HepG2 (cell line): ENCODE results near the gene SPRYD4. TPM values are rescaled to one million over a fixed set of nuclear protein-coding genes. Genes with fewer than 3 reads are reported as not detected.

Experiments used
- ATAC-seq: fragments of 200-7000 bp; cut with Tn5 transposase; 3 replicates; pipeline ENCODE4 v1.9.1; 2020; ENCODE audit warnings: mild to moderate bottlenecking, moderate library complexity
- BruUV-seq: library from RNA; stranded (reverse); fragments of 400-500 nt; replicated peaks from 2 replicates; lab custom pipeline; 2021; lab: Mats Ljungman, UMichigan
- CTCF ChIA-PET: fragments of 300-600 bp; formaldehyde crosslinking; extraction: SDS; loops from one replicate; lab custom pipeline; 2021; ENCODE audit warnings: low total read pairs, inconsistent platforms, low intra/inter-chr PET ratio; lab: Yijun Ruan, JAX
- POLR2A ChIA-PET: fragments of 350-600 bp; sonication (Branson Sonifier 250); formaldehyde crosslinking; loops from one replicate; lab custom pipeline; 2020; ENCODE audit warnings: antibody characterized with exemption, inconsistent platforms; lab: Yijun Ruan, JAX
- DNase-seq: peaks from one replicate; pipeline ENCODE4 v3.0.0-alpha.2; 2015; ENCODE audit warnings: low spot score
- FAIRE-seq: peaks from 3 replicates; lab custom pipeline; 2011; peaks lifted over from hg19 to GRCh38; lab: Jason Lieb, UNC
- H2AFZ ChIP-seq: one replicate; pipeline ENCODE4 v1.6.1; 2011; ENCODE audit warnings: low read length, inconsistent platforms
- H3K27ac ChIP-seq: fragments of 300-600 bp; 3 replicates; pipeline ENCODE4 v1.8.0; 2011; ENCODE audit warnings: mixed run types, mild to moderate bottlenecking, mixed read lengths, low read length, inconsistent platforms; ENCODE audit not compliant: insufficient read depth; ENCODE audit errors: extremely low read length
- H3K27me3 ChIP-seq, 2 experiments: fragments of 200-600 bp in 1 of 2; 2 replicates in 1 of 2; 3 replicates in 1 of 2; pipeline versions ENCODE4 v1.6.0 to v1.8.0; 2011; ENCODE audit warnings: low read length in 2 of 2, mild to moderate bottlenecking in 2 of 2, moderate library complexity in 2 of 2, inconsistent platforms in 1 of 2; ENCODE audit not compliant: insufficient read depth in 2 of 2, control insufficient read depth in 1 of 2
- H3K36me3 ChIP-seq, 2 experiments: fragments of 200-600 bp in 1 of 2; replicated peaks in 1 of 2; 2 replicates in 1 of 2; 3 replicates in 1 of 2; pipeline versions ENCODE4 v1.5.1 to v1.8.0; 2011; ENCODE audit warnings: low read length in 2 of 2, inconsistent platforms in 1 of 2; ENCODE audit not compliant: insufficient read depth in 2 of 2, control insufficient read depth in 1 of 2
- H3K4me1 ChIP-seq: 2 replicates; pipeline ENCODE4 v1.5.1; 2012; ENCODE audit warnings: low read length, inconsistent platforms; ENCODE audit not compliant: insufficient read depth
- H3K4me2 ChIP-seq: 2 replicates; pipeline ENCODE4 v1.6.0; 2011; ENCODE audit warnings: low read depth, low read length, inconsistent platforms
- H3K4me3 ChIP-seq, 3 experiments: fragments of 200-600 bp in 1 of 3; sonication (generic), shearing (Covaris generic) in 1 of 3; replicated peaks in 1 of 3; 2 replicates each; pipeline ENCODE4 v1.5.1; 2011 to 2016; ENCODE audit warnings: low read length in 3 of 3, inconsistent platforms in 2 of 3, low read depth in 2 of 3, mild to moderate bottlenecking in 2 of 3, control low read depth in 1 of 3, mixed read lengths in 1 of 3; ENCODE audit not compliant: insufficient read depth in 1 of 3
- H3K79me2 ChIP-seq: one replicate; pipeline ENCODE4 v1.6.1; 2011; ENCODE audit warnings: low read length, inconsistent platforms; ENCODE audit not compliant: insufficient read depth
- H3K9ac ChIP-seq: 2 replicates; pipeline ENCODE4 v1.6.0; 2011; ENCODE audit warnings: mild to moderate bottlenecking, low read depth, low read length, inconsistent platforms; ENCODE audit not compliant: insufficient read depth
- H3K9me3 ChIP-seq: 2 replicates; pipeline ENCODE4 v1.5.1; 2012; ENCODE audit warnings: mild to moderate bottlenecking, low read length
- H4K20me1 ChIP-seq: 2 replicates; pipeline ENCODE4 v1.6.0; 2011; ENCODE audit warnings: inconsistent platforms, mild to moderate bottlenecking, low read length, moderate library complexity; ENCODE audit not compliant: insufficient read depth
- FOXM1 ChIP-seq: sonication (generic); formaldehyde crosslinking; IDR thresholded peaks from 2 replicates; pipeline ENCODE4 v1.5.0; 2020; ENCODE audit warnings: missing genetic modification reagents
- MBNL3 ChIP-seq: fragments of 250-450 bp; sonication (Bioruptor Pico); conservative IDR thresholded peaks from 2 replicates; pipeline ENCODE4 v1.8.0; 2022; ENCODE audit warnings: mild to moderate bottlenecking, inconsistent platforms
- NR1H2 ChIP-seq: sonication (generic); formaldehyde crosslinking; IDR thresholded peaks from 2 replicates; pipeline ENCODE4 v1.8.1; 2022; ENCODE audit warnings: low read depth, missing genetic modification reagents, borderline replicate concordance
- RBFOX2 ChIP-seq: fragments of 200-400 bp; formaldehyde crosslinking; IDR thresholded peaks from 2 replicates; pipeline ENCODE4 v1.6.1; 2017; ENCODE audit warnings: low read depth, mild to moderate bottlenecking, low read length
- TBL1XR1 ChIP-seq: fragments of 150-350 bp; IDR thresholded peaks from 2 replicates; pipeline ENCODE4 v1.6.1; 2014; ENCODE audit warnings: borderline replicate concordance, low read length; ENCODE audit not compliant: partially characterized antibody
- TEAD3 ChIP-seq: optimal IDR thresholded peaks from 2 replicates; pipeline ENCODE3; 2016; ENCODE audit warnings: borderline replicate concordance
- ZNF3 ChIP-seq: IDR thresholded peaks from 2 replicates; pipeline ENCODE4 v1.7.0; 2017; ENCODE audit warnings: inconsistent platforms
- ZNF337 ChIP-seq: sonication (generic); formaldehyde crosslinking; IDR thresholded peaks from 2 replicates; pipeline ENCODE4 v1.5.1; 2020; ENCODE audit warnings: missing genetic modification reagents, low read depth, mild to moderate bottlenecking, borderline replicate concordance
- ZNF431 ChIP-seq: sonication (generic); formaldehyde crosslinking; IDR thresholded peaks from 2 replicates; pipeline ENCODE4 v1.9.0; 2022; ENCODE audit warnings: missing genetic modification reagents, low read depth, mild to moderate bottlenecking, borderline replicate concordance
- WGBS: methylation state at CpG from one replicate; pipeline ENCODE4 v1.1.6; 2017; ENCODE audit warnings: low lambda C conversion rate; 5-methylcytosine and 5-hydroxymethylcytosine counted together
- in situ Hi-C: cut with HindIII; loops from 2 replicates; pipeline ENCODE4 v1.10.0; 2017; ENCODE audit warnings: low pct_unique_long_range_greater_than_20kb; ENCODE audit not compliant: extremely low pct_ligation_motif_present
- intact Hi-C: fragments of 100-400 bp; cut with micrococcal nuclease; formaldehyde crosslinking; loops from one replicate; pipeline ENCODE4 v1.10.0; 2022; ENCODE audit not compliant: unreplicated experiment
- polyA plus RNA-seq, 8 experiments: library from polyadenylated mRNA; depleted of rRNA in 3 of 8; stranded (reverse) in 7 of 8; unstranded in 1 of 8; fragments of >200 nt; fragmentation: Illumina TruSeq in 4 of 8; extraction: Trizol in 4 of 8; gene quantifications; 2 replicates each; pipeline versions ENCODE4 v1.2.1 to v1.2.3, GENCODE V29; 2011 to 2016; ENCODE audit warnings: low read depth in 4 of 8, missing spikeins in 1 of 8, mixed read lengths in 1 of 8; ENCODE audit not compliant: insufficient read depth in 1 of 8
- total RNA-seq, 5 experiments: library from RNA; depleted of rRNA; stranded (reverse); fragments of >200 nt; fragmentation: Illumina TruSeq; extraction: Trizol; gene quantifications; 2 replicates each; pipeline ENCODE4 v1.2.3, GENCODE V29; 2016; ENCODE audit warnings: low read depth in 1 of 5
- TF ChIP-seq, protein P1 (sequence below), 2 experiments: fragments of 450-650 bp in 1 of 2; sonication (generic) in 1 of 2; formaldehyde crosslinking in 1 of 2; IDR thresholded peaks; 2 replicates each; pipeline versions ENCODE4 v1.6.1 to v1.8.0; 2016 to 2022; ENCODE audit warnings: antibody characterized with exemption in 1 of 2, mild to moderate bottlenecking in 1 of 2, missing genetic modification reagents in 1 of 2
- TF ChIP-seq, protein P2 (sequence below): sonication (generic); formaldehyde crosslinking; IDR thresholded peaks from 2 replicates; pipeline ENCODE4 v1.5.0; 2020; ENCODE audit warnings: missing genetic modification reagents, mild to moderate bottlenecking, borderline replicate concordance
- TF ChIP-seq, protein P3 (sequence below): IDR thresholded peaks from 2 replicates; pipeline ENCODE4 v1.6.1; 2016; ENCODE audit warnings: missing genetic modification reagents, missing compliant biosample characterization

The SPRYD4 gene
- total and polyA plus RNA-seq, 2 of the 13 experiments (the other 11 are each of a cell fraction or from before 2014, with no cell fraction given): 3.9 to 4.5 TPM

DNA sequence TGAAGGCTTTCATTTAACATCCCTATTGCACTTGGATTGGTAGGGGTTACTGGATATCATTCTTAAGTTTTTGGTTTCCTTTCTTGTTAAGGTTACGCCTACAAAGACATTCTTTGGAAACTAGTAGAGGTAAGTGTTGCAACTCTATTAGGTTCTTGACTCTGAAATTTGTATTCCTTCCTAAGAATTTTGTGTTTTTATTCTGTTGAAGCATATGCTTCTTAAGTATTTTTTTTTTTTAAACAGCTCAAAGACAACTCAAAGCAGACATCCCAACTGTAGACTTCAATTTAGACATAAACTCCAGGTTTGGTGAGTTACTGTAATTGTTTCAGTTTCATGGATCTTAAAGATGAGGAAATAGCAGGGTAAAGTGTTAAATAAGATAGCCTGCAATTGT is 52.1 kb downstream of the SPRYD4 start:
- no peaks in the 10 kb centered on the region for H3K36me3 ChIP-seq
- DNase-seq (no peak), ATAC-seq (no peak), FAIRE-seq (no peak)
- BruUV-seq: no TSS peak
- no peaks in the 10 kb centered on the region for H4K20me1 ChIP-seq
- H3K9me3 ChIP-seq: no peaks in the 10 kb centered on the region
- in situ Hi-C loops: no loop called here
- no peaks in the 10 kb centered on the region for H3K79me2 ChIP-seq
- H3K27me3 ChIP-seq: no peaks in the 10 kb centered on the region; a peak in 1 of 5 replicates
- H3K9ac ChIP-seq: no peak overlapping the region
- 0 out of 2 replicates have a peak overlapping the region, but pooled peaks have one; percentile 75 for H3K4me2 ChIP-seq
- 74% methylated on average over 1 of the region's 1 CpG for WGBS
- no peak overlapping the region for H2AFZ ChIP-seq
- POLR2A ChIA-PET: no interaction called here
- no peak overlapping the region for H3K27ac ChIP-seq
- H3K4me1 ChIP-seq: peaks cover 31% of the 10 kb centered on the region
- CTCF ChIA-PET: no interaction called here
- no peak overlapping the region for H3K4me3 ChIP-seq
- intact Hi-C loops: no loop called here
- TF ChIP-seq RBFOX2: no peak
- TF ChIP-seq, protein P1, sequence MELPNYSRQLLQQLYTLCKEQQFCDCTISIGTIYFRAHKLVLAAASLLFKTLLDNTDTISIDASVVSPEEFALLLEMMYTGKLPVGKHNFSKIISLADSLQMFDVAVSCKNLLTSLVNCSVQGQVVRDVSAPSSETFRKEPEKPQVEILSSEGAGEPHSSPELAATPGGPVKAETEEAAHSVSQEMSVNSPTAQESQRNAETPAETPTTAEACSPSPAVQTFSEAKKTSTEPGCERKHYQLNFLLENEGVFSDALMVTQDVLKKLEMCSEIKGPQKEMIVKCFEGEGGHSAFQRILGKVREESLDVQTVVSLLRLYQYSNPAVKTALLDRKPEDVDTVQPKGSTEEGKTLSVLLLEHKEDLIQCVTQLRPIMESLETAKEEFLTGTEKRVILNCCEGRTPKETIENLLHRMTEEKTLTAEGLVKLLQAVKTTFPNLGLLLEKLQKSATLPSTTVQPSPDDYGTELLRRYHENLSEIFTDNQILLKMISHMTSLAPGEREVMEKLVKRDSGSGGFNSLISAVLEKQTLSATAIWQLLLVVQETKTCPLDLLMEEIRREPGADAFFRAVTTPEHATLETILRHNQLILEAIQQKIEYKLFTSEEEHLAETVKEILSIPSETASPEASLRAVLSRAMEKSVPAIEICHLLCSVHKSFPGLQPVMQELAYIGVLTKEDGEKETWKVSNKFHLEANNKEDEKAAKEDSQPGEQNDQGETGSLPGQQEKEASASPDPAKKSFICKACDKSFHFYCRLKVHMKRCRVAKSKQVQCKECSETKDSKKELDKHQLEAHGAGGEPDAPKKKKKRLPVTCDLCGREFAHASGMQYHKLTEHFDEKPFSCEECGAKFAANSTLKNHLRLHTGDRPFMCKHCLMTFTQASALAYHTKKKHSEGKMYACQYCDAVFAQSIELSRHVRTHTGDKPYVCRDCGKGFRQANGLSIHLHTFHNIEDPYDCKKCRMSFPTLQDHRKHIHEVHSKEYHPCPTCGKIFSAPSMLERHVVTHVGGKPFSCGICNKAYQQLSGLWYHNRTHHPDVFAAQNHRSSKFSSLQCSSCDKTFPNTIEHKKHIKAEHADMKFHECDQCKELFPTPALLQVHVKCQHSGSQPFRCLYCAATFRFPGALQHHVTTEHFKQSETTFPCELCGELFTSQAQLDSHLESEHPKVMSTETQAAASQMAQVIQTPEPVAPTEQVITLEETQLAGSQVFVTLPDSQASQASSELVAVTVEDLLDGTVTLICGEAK (IDR thresholded peaks at IDR 0.05): no peak
- TF ChIP-seq, protein P1 (CRISPR knock-in tag; IDR thresholded peaks at IDR 0.05): no peak
- no peak for TF ChIP-seq TBL1XR1
- TF ChIP-seq ZNF337 (CRISPR knock-in tag): no peak
- no peak for TF ChIP-seq NR1H2
- TF ChIP-seq, protein P2, sequence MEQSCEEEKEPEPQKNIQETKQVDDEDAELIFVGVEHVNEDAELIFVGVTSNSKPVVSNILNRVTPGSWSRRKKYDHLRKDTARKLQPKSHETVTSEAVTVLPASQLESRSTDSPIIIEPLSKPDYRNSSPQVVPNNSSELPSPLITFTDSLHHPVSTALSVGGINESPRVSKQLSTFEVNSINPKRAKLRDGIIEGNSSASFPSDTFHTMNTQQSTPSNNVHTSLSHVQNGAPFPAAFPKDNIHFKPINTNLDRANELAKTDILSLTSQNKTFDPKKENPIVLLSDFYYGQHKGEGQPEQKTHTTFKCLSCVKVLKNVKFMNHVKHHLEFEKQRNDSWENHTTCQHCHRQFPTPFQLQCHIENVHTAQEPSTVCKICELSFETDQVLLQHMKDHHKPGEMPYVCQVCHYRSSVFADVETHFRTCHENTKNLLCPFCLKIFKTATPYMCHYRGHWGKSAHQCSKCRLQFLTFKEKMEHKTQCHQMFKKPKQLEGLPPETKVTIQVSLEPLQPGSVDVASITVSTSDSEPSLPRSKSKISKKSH: no peak
- TF ChIP-seq, protein P3, sequence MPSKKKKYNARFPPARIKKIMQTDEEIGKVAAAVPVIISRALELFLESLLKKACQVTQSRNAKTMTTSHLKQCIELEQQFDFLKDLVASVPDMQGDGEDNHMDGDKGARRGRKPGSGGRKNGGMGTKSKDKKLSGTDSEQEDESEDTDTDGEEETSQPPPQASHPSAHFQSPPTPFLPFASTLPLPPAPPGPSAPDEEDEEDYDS (CRISPR knock-in tag): no peak
- TF ChIP-seq ZNF3 (CRISPR knock-in tag): no peak
- no peak for TF ChIP-seq MBNL3 (CRISPR knock-in tag)
- TF ChIP-seq FOXM1 (CRISPR knock-in tag): no peak
- no peak for TF ChIP-seq ZNF431 (CRISPR knock-in tag)
- TF ChIP-seq TEAD3 (CRISPR knock-in tag): no peak
